ACC112 (cell line): ENCODE measurements around the gene LRRC3.

Experiments
- H2AFZ ChIP-seq: fragments of 200-600 bp; sonication (generic); one replicate; pipeline ENCODE4 v1.6.0; 2017; ENCODE audit warnings: antibody characterized with exemption, low read length; ENCODE audit not compliant: unreplicated experiment
- H3K27ac ChIP-seq: fragments of 200-600 bp; sonication (generic); 2 replicates; pipeline ENCODE4 v1.5.1; 2014; ENCODE audit warnings: low read depth, mild to moderate bottlenecking, antibody characterized with exemption, low read length, moderate library complexity
- H3K27me3 ChIP-seq: fragments of 200-600 bp; sonication (generic); 2 replicates; pipeline ENCODE4 v1.6.1; 2014; ENCODE audit warnings: mild to moderate bottlenecking, antibody characterized with exemption, low read length, moderate library complexity, mixed read lengths; ENCODE audit not compliant: insufficient read depth
- H3K36me3 ChIP-seq: fragments of 200-600 bp; sonication (generic); 2 replicates; pipeline ENCODE4 v1.6.1; 2016; ENCODE audit warnings: mild to moderate bottlenecking, antibody characterized with exemption, low read length, moderate library complexity, mixed read lengths; ENCODE audit not compliant: insufficient read depth
- H3K4me1 ChIP-seq: fragments of 200-600 bp; sonication (generic); one replicate; pipeline ENCODE4 v1.6.1; 2016; ENCODE audit warnings: low read length, mixed read lengths; ENCODE audit not compliant: insufficient read depth, unreplicated experiment, control insufficient read depth
- H3K4me3 ChIP-seq: fragments of 200-600 bp; sonication (generic); 2 replicates; pipeline ENCODE4 v1.5.1; 2014; ENCODE audit warnings: mild to moderate bottlenecking, low read depth, low read length
- H3K79me2 ChIP-seq: fragments of 200-600 bp; sonication (generic); one replicate; pipeline ENCODE4 v1.6.0; 2016; ENCODE audit warnings: low read length; ENCODE audit not compliant: control insufficient read depth, unreplicated experiment, insufficient read depth

Gene LRRC3

GRCh38 chr21:44450999-44451398, 4.3 kb upstream of the LRRC3 start:
- no peaks in the 10 kb centered on the region for H3K4me1 ChIP-seq
- H3K27me3 ChIP-seq = peaks cover 67% of the 10 kb centered on the region
- no peak overlapping the region for H3K27ac ChIP-seq
- H3K36me3 ChIP-seq = no peaks in the 10 kb centered on the region
- no peaks in the 10 kb centered on the region for H3K79me2 ChIP-seq
- H3K4me3 ChIP-seq = no peak overlapping the region
- no peak overlapping the region for H2AFZ ChIP-seq

GRCh38 chr21:44453120-44453519, 2.2 kb upstream of the LRRC3 start:
- Histone ChIP-seq H3K36me3 (no peaks in the 10 kb centered on the region), H3K27ac (no peak overlapping the region), H3K4me1 (no peaks in the 10 kb centered on the region), H3K4me3 (no peak overlapping the region), H3K27me3 (peaks cover 55% of the 10 kb centered on the region), H3K79me2 (no peaks in the 10 kb centered on the region), H2AFZ (no peak overlapping the region)

- peaks cover 46% of the 10 kb centered on the region for H3K27me3 ChIP-seq
These were observed 1.3 kb upstream of the LRRC3 start for GRCh38 chr21:44454058-44454457.

GRCh38 chr21:44455524-44456213, 359 bp downstream of the LRRC3 start:
- peak overlapping the region; percentile 78 for H3K4me3 ChIP-seq
- peaks cover 30% of the 10 kb centered on the region for H3K27me3 ChIP-seq
- H3K27ac ChIP-seq = no peak overlapping the region
- H3K36me3 ChIP-seq = no peaks in the 10 kb centered on the region
- peak overlapping the region; percentile 68 for H2AFZ ChIP-seq
- H3K79me2 ChIP-seq = no peaks in the 10 kb centered on the region
- H3K4me1 ChIP-seq = no peaks in the 10 kb centered on the region

More at GRCh38 chr21:44454058-44454457, 1.3 kb upstream of the LRRC3 start:
- Histone ChIP-seq H3K36me3 (no peaks in the 10 kb centered on the region), H3K27ac (no peak overlapping the region), H3K4me3 (no peak overlapping the region), H3K79me2 (no peaks in the 10 kb centered on the region), H2AFZ (no peak overlapping the region), H3K4me1 (no peaks in the 10 kb centered on the region)

GRCh38 chr21:44456214-44456914, 1.1 kb downstream of the LRRC3 start:
- Histone ChIP-seq H3K27ac (no peak overlapping the region), H2AFZ (no peak overlapping the region), H3K4me3 (peak overlapping the region; percentile 78), H3K4me1 (no peaks in the 10 kb centered on the region), H3K27me3 (peaks cover 23% of the 10 kb centered on the region), H3K79me2 (no peaks in the 10 kb centered on the region), H3K36me3 (no peaks in the 10 kb centered on the region)

GRCh38 chr21:44456915-44457736, 1.8 kb downstream of the LRRC3 start:
- H3K27me3 ChIP-seq = peaks cover 19% of the 10 kb centered on the region
- no peak overlapping the region for H3K27ac ChIP-seq
- H3K4me1 ChIP-seq = no peaks in the 10 kb centered on the region
- H3K36me3 ChIP-seq = no peaks in the 10 kb centered on the region
- no peak overlapping the region for H2AFZ ChIP-seq
- no peak overlapping the region for H3K4me3 ChIP-seq
- H3K79me2 ChIP-seq = no peaks in the 10 kb centered on the region

- Histone ChIP-seq H3K4me1 (no peaks in the 10 kb centered on the region), H3K27me3 (peaks cover 12% of the 10 kb centered on the region), H3K27ac (no peak overlapping the region)
These were observed 3.8 kb downstream of the LRRC3 start for GRCh38 chr21:44458971-44459711.

GRCh38 chr21:44459712-44460440, 4.6 kb downstream of the LRRC3 start:
- Histone ChIP-seq H3K27ac (no peak overlapping the region), H3K4me3 (no peak overlapping the region), H3K36me3 (no peaks in the 10 kb centered on the region), H3K27me3 (peaks cover 5% of the 10 kb centered on the region; the same call in 1 of the 2 replicates), H3K79me2 (no peaks in the 10 kb centered on the region), H2AFZ (no peak overlapping the region), H3K4me1 (no peaks in the 10 kb centered on the region)

More at GRCh38 chr21:44458971-44459711, 3.8 kb downstream of the LRRC3 start:
- no peaks in the 10 kb centered on the region for H3K36me3 ChIP-seq
- H3K79me2 ChIP-seq = no peaks in the 10 kb centered on the region
- H2AFZ ChIP-seq = no peak overlapping the region
- H3K4me3 ChIP-seq = no peak overlapping the region

GRCh38 chr21:44460441-44460755, 5.1 kb downstream of the LRRC3 start:
- Histone ChIP-seq H2AFZ (no peak overlapping the region), H3K27me3 (peaks cover 5% of the 10 kb centered on the region; the same call in 1 of the 2 replicates), H3K4me1 (no peaks in the 10 kb centered on the region), H3K79me2 (no peaks in the 10 kb centered on the region), H3K36me3 (no peaks in the 10 kb centered on the region), H3K4me3 (no peak overlapping the region), H3K27ac (no peak overlapping the region)

- H3K79me2 ChIP-seq = no peaks in the 10 kb centered on the region
- H2AFZ ChIP-seq = no peak overlapping the region
- peaks cover 2% of the 10 kb centered on the region; the same call in 1 of the 2 replicates for H3K27me3 ChIP-seq
These were observed 5.7 kb downstream of the LRRC3 start for GRCh38 chr21:44461005-44461404.

More at GRCh38 chr21:44461005-44461404, 5.7 kb downstream of the LRRC3 start:
- Histone ChIP-seq H3K36me3 (no peaks in the 10 kb centered on the region), H3K27ac (no peak overlapping the region), H3K4me3 (no peak overlapping the region), H3K4me1 (no peaks in the 10 kb centered on the region)
